ENCODE measurements around the gene OR51F1.

DNA sequence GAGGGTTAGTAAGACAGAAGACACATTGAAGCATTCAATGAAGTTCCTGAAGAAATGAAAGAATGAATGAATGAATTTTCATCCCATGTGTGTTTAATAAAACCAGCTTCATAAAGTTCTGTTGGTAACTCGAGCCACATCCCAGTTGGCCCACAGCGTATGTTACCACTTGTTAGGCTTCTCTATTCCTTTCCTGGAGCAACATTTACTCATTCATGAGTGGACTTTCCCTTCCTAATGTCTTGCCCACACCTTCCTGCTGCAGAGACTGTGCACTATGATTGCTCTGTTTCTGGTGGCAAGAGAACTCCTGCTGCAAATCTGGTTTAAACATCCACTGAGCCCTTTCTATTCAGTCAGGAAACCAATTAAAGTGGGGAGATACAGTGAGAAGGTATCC lies 27.5 kb upstream of the OR51F1 start:
- TF ChIP-seq, protein P1, sequence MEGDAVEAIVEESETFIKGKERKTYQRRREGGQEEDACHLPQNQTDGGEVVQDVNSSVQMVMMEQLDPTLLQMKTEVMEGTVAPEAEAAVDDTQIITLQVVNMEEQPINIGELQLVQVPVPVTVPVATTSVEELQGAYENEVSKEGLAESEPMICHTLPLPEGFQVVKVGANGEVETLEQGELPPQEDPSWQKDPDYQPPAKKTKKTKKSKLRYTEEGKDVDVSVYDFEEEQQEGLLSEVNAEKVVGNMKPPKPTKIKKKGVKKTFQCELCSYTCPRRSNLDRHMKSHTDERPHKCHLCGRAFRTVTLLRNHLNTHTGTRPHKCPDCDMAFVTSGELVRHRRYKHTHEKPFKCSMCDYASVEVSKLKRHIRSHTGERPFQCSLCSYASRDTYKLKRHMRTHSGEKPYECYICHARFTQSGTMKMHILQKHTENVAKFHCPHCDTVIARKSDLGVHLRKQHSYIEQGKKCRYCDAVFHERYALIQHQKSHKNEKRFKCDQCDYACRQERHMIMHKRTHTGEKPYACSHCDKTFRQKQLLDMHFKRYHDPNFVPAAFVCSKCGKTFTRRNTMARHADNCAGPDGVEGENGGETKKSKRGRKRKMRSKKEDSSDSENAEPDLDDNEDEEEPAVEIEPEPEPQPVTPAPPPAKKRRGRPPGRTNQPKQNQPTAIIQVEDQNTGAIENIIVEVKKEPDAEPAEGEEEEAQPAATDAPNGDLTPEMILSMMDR (IDR thresholded peaks at IDR 0.05) = no peak
- no peak for TF ChIP-seq POLR2A (IDR thresholded peaks at IDR 0.05)
